HT1080 (cell line): ENCODE measurements around the gene PHYH. TPM values are rescaled to one million over a fixed set of nuclear protein-coding genes. Genes with fewer than 3 reads are reported as not detected.
"Not testable (repeated sequence)": the region's sequence is repeated elsewhere in the genome, so short reads cannot be mapped to it uniquely, and the experiment has no call there.

ENCODE experiments used
- DNase-seq: peaks from one replicate; pipeline ENCODE4 v3.0.0-alpha.2; 2015; ENCODE audit warnings: low read depth
- total RNA-seq: library from RNA; depleted of rRNA; stranded (reverse); fragments of >200 nt; shearing (Covaris generic); gene quantifications from 2 replicates; pipeline ENCODE4 v1.2.3, GENCODE V29; 2014

The PHYH gene
- total RNA-seq, 1 experiment from 2014 or later: 10.9 TPM

- DNase-seq: no peak
Observed at GRCh38 chr10:13322615-13323148, 22.8 kb upstream of the PHYH start.

DNA sequence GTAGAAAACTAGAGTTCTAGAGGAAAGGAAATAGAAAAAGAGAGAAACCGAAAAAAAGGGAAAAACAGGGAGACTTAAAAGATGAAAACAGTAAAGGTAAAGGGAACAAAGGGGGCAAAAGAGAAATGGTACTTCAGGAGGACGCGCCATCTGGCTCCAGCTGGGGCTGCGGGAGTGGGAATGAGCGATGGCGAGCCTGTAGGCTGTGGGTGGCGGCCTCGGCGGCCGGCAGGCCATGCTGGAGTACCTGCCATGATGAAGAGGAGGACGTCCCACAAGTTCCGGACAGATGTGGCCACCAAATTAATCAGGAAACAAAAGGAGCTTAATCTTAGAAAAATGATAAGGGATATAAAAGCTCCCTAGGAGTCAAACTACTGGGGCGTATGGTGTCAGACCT is 21.7 kb upstream of the PHYH start:
- no peak for DNase-seq

- no peak for DNase-seq
Observed at GRCh38 chr10:13319166-13319565, 19.3 kb upstream of the PHYH start.

GRCh38 chr10:13317474-13317873 is 17.6 kb upstream of the PHYH start:
- DNase-seq: no peak

DNA sequence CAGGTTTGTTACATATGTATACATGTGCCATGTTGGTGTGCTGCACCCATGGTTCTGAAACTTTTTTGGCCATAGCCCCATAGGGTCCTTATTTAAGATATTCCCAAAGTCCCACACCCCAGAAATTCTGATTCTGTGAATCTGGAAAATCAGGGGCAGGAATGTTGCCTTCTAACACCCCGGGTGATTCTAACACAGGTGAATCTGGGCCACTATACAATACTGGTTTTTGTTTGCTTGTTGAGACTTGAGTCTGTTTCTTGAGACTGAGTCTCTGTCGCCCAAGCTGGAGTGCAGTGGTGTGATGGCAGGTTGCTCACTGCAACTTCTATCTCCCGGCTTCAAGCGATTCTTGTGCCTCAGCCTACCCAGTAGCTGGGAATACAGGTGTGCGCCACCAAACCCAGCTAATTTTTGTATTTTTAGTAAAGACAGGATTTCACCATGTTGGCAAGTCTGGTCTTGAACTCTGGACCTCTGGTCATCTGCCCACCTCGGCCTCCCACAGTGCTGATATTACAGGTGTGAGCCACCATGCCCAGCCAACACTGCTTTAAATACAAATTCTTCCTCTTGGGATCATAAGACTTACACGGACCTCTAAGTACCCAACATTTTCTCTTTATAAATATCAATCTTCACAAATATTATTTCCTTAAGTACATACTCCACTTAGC is 16.9 kb upstream of the PHYH start:
- DNase-seq: no peak

DNA sequence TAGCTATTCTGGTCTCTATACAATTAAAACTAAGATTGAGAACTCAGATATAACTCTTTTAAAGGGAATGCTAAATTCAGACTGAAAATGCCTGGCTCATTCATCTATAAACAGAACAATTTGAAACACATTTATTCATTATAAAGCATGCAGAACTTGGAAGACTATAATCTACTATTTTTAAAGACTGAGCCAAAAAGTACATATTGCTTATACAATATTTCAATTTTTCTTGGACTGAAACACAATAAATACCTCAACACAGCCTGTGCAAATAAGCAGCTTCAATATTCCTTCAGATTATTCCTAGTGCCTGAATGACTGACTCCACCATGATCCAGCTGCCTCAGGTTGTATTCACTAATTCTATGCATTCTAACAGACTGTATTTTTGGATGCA is 15.5 kb upstream of the PHYH start:
- no peak for DNase-seq

- DNase-seq: no peak
Observed at GRCh38 chr10:13311177-13311575, 11.3 kb upstream of the PHYH start.

GRCh38 chr10:13310518-13311176 is 10.8 kb upstream of the PHYH start:
- DNase-seq: no peak

DNA sequence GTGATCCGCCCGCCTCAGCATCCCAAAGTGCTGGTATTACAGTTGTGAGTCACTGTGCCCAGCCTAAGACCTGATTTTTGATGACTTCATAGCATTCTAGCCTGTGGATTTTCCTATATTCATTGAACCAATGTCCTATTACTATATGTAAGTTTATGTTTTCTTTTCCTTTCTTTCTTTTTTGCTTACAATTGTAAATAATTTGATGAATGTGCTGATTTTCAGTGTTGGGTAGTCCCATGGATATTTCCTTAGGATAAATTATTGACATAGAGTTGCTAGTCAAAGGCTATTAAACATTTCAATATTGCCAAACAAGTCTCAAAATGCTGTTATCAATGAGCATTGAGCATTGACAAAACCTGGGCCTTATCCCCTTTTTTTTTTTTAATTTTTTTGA is 9.9 kb upstream of the PHYH start:
- no peak for DNase-seq

DNA sequence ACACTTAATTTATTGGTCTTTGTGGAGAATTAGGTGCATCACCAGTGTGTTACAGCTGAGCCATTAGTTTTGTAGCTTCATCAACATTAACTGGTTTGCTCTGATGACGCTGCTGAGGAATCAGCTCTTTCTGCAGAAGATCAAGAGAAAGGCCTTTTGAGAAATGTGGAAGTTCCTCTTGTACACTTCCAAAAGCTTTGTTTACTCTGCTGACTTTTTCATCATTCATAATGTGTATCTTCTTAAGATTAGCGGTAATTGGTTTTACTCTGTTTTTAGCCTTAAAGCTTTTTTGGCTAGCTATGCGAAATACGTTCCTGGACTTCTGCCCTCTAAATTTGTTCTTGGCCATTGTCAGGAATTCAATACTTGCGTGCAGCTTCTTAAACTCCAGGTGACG is 8.2 kb upstream of the PHYH start:
- DNase-seq: no peak

GRCh38 chr10:13306103-13306502 is 6.2 kb upstream of the PHYH start:
- DNase-seq: no peak

- DNase-seq: no peak
Observed at GRCh38 chr10:13302821-13303555, 3.1 kb upstream of the PHYH start.

DNA sequence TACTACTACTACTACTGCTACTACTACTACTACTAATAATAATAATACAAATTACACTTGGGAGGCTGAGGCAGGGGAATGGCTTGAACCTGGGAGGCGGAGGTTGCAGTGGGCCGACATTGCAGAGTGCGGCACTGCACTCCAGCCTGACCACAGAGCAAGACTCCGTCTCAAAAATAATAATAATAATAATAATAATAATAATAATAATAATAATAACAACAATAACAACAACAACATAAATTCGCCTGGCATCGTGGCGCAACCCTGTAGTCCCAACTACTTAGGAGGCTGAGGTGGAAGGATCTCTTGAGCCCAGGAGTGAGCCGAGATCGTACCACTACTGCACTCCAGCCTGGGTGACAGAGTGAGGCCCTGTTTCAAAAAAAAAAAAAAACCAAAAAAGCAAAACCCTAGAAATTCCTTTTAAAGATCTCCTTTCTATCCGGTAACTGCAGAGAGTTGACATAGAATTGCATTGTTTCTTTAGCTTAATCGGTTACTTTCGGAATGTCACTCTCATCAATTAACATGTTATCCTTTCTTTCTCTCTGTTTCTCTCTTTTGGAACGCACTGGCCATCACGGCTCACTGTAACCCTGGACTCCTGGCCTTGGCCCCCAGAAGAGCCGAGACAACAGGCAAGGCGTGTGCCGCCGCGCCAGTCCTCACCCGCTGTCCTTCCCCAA is 972 bp downstream of the PHYH start:
- DNase-seq: no peak

DNA sequence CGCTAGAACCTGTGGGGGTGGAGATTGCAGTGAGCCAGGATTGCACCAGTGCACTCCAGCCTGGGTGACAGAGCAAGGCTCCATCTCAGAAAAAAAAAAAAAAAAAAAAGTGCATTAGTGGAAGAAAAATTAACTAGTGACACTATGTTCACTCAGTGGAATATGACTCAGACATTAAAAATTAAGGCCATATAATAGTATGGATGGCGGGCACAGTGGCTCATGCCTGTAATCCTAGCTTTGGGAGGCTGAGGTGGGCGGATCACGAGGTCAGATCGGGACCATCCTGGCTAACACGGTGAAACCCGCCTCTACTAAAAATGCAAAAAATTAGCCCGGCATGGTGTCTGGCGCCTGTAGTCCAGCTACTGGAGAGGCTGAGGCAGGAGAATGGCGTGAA is 3.4 kb downstream of the PHYH start:
- no peak for DNase-seq

- DNase-seq: no peak
Observed at GRCh38 chr10:13294784-13295183, 5.1 kb downstream of the PHYH start.

DNA sequence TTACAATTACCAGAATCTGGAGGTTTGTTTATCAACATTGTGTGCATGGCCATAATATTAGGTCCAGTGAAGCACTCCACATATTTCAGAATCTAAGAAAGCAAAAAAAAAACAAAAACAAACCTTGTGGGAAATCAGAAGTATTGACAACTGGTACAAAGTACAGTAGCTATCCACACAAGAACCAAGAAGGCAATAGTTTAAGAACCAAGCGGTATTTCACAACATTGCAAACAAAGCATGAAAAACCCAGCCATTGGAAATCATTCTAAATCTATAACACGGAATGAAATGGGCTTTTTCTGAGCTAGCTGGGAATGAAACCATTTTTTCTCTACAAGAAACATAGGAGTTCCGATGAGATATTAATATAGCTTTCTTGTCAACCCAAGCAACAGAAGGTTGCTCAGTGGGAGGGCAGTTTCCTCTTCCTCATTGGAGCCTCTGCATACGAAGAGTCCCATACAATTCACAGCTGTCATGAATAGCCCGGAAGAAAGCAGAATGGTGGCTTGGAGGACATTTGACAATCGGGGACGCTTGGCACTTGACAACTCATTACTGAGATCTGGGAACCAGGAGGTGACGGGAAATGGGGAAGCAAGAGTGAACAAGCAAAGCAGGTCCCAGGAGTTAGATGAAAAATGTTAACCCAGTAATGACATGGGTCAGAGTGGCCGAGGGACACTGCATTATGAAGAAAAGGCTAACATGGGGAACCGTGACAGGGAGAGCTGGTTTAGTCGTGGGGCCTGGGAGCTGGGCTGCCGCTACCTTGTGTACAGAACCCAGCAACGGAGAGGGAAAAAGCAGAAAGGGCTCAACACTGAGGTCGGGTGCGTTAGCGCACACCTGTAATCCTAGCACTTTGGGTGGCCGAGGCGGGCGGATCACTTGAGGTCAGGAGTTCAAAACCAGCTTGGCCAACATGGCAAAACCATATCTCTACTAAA is 7.8 kb downstream of the PHYH start:
- no peak for DNase-seq

GRCh38 chr10:13291061-13291460 is 8.8 kb downstream of the PHYH start:
- DNase-seq: no peak

DNA sequence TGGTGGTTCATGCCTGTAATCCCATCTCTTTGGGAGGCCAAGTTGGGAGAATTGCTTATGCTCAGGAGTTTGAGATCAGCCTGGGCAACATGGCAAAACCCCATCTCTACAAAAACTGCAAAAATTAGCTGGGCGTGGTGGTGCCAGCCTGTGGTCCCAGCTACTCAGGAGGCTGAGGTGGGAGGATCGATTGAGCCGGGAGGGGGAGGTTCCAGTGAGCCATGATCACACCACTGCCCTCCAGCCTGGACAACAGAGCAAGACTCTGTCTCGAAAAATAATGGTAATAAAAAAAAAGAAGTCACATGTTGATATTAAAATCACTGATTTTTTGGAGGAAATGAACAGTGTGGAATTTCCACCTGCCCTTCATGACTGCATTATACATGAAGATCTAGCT is 15.8 kb downstream of the PHYH start:
- no peak for DNase-seq

DNA sequence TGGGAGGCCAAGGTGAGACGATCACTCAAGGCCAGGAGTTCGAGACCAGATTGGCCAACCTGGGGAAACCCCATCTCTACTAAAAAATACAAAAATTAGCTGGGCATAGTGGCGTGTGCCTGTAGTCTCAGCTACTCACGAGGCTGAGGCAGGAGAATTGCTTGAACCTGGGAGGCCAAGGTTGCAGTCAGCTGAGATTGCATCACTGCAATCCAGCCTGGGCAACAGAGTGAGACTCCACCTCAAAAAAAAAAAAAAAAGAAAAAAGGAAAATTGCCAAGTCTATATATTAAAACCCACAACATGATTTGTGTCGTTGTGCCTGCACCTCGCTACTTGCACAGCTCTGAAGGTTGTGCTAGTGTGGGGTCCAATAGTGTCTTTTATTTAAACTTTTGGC is 17.5 kb downstream of the PHYH start:
- not testable (repeated sequence) for DNase-seq

DNA sequence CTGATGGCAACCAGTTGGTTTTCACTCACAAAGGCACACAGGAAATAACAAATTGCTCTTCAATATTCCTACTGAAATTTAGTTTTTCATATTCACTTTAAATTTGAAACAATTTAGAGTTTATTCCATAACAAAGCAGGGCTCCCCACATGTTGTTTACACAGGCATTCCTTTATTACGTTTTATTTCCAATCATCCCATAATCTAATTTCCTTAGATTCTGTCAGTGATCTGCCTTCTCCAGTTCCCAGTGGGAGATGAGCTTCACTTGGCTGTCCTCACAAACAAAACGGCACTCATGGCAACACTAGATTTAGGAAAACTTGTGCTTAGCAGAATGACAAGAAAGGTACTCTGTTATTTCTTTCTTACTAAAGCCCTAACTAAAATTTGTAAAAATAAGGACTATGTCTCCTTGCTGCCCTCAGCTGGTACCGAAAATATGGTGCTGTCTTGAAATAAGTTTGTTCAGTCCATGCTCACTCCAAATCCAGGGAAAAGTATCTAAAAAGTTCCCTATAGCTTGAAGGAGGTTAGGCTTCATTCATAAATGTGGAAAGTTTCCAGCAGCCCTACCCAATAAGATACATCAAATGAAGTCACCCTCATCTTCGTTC is 23.0 kb downstream of the PHYH start:
- DNase-seq: no peak
